Naive B cell (primary cell): ENCODE data around the gene KRTAP9-7. TPM values are rescaled to one million over a fixed set of nuclear protein-coding genes. Genes with fewer than 3 reads are reported as not detected.

Source experiments
- ATAC-seq, 2 donors: fragments of 150-1000 bp; cut with Tn5 transposase; 2 replicates each; pipeline ENCODE4 v1.10.0; 2021; ENCODE audit warnings: low read depth in 2 of 2, mild to moderate bottlenecking in 2 of 2, moderate library complexity in 2 of 2
- DNase-seq: peaks from one replicate; pipeline ENCODE4 v3.0.0; 2022
- H3K27ac Mint-ChIP-seq, 6 donors: one replicate each; pipeline ENCODE4 v1.8.0; 2020 to 2022; ENCODE audit warnings: mild to moderate bottlenecking in 6 of 6, mixed read lengths in 6 of 6, moderate library complexity in 5 of 6, inconsistent platforms in 2 of 6
- H3K27me3 Mint-ChIP-seq, 3 donors: one replicate each; pipeline ENCODE4 v1.8.0; 2021 to 2022; ENCODE audit warnings: mixed read lengths in 3 of 3, mild to moderate bottlenecking in 1 of 3
- H3K36me3 Mint-ChIP-seq, 2 donors: one replicate each; pipeline ENCODE4 v1.8.0; 2020 to 2022; ENCODE audit warnings: mixed read lengths in 2 of 2, inconsistent platforms in 1 of 2, mild to moderate bottlenecking in 1 of 2
- H3K4me1 Mint-ChIP-seq, 3 donors: one replicate each; pipeline ENCODE4 v1.8.0; 2020 to 2022; ENCODE audit warnings: mixed read lengths in 3 of 3, inconsistent platforms in 1 of 3, mild to moderate bottlenecking in 1 of 3, moderate library complexity in 1 of 3
- H3K4me3 Mint-ChIP-seq, 8 donors: one replicate each; pipeline ENCODE4 v1.8.0; 2020 to 2022; ENCODE audit warnings: mild to moderate bottlenecking in 8 of 8, mixed read lengths in 8 of 8, moderate library complexity in 8 of 8, inconsistent platforms in 2 of 8
- H3K9me3 Mint-ChIP-seq, 7 donors: one replicate each; pipeline ENCODE4 v1.8.0; 2020 to 2022; ENCODE audit warnings: mixed read lengths in 7 of 7, mild to moderate bottlenecking in 5 of 7, inconsistent platforms in 2 of 7, moderate library complexity in 1 of 7
- polyA plus RNA-seq, 6 donors: library from polyadenylated mRNA; unstranded; fragments of 300-500 nt; fragmentation: Illumina TruSeq; gene quantifications; one replicate each; pipeline ENCODE4 v1.2.3, GENCODE V29; 2021; ENCODE audit warnings: low read depth in 6 of 6

KRTAP9-7 gene
- polyA plus RNA-seq, 6 donors from 2014 or later, result not detected

- Mint-ChIP-seq H3K4me1 (peaks cover 38 to 50% (median 46%) of the 10 kb centered on the region in 3 donors), H3K9me3 (peaks cover 0 to 2% (median 0%) of the 10 kb centered on the region in 7 donors), H3K27ac (peak overlapping the region in 2 of 6 donors; percentile 60 to 93), H3K27me3 (peaks cover 0 to 12% (median 5%) of the 10 kb centered on the region in 3 donors), H3K36me3 (no peaks in the 10 kb centered on the region), H3K4me3 (peak overlapping the region in 2 of 8 donors; percentile 55 to 71)
- DNase-seq, result no peak
- no peak for ATAC-seq
These were observed 35.6 kb downstream of the KRTAP9-7 start for GRCh38 chr17:41311111-41311510.

- Mint-ChIP-seq H3K4me3 (no peak within 1 kb of the TSS), H3K27me3 (peaks cover 0 to 14% (median 5%) of the 10 kb centered on the region in 3 donors), H3K9me3 (peaks cover 0 to 14% (median 13%) of the 10 kb centered on the region in 7 donors), H3K27ac (peak within 1 kb of the TSS in 1 of 6 donors; percentile 61), H3K36me3 (peaks cover 0 to 11% of the 10 kb centered on the region in 2 donors), H3K4me1 (peaks cover 0 to 9% (median 7%) of the 10 kb centered on the region in 3 donors)
- ATAC-seq, result no peak
- no peak for DNase-seq
These were observed 39.8 kb downstream of the KRTAP9-7 start, which contains the start of gene KRTAP17-1 for GRCh38 chr17:41315204-41315794. KRTAP17-1 (minus strand) TSS chr17:41315710; CDS start chr17:41315650, 60 bp downstream.

GRCh38 chr17:41315814-41316445 is 40.4 kb downstream of the KRTAP9-7 start:
- no peak overlapping the region for H3K27ac Mint-ChIP-seq
- peaks cover 0 to 14% (median 5%) of the 10 kb centered on the region in 3 donors for H3K27me3 Mint-ChIP-seq
- H3K4me1 Mint-ChIP-seq, result peaks cover 0 to 8% (median 3%) of the 10 kb centered on the region in 3 donors
- H3K9me3 Mint-ChIP-seq, result peaks cover 3 to 20% (median 13%) of the 10 kb centered on the region in 7 donors
- no peak for DNase-seq
- no peak overlapping the region for H3K4me3 Mint-ChIP-seq
- H3K36me3 Mint-ChIP-seq, result peaks cover 0 to 11% of the 10 kb centered on the region in 2 donors
- no peak for ATAC-seq

GRCh38 chr17:41318231-41318630 is 42.7 kb downstream of the KRTAP9-7 start:
- peaks cover 0 to 11% of the 10 kb centered on the region in 2 donors for H3K36me3 Mint-ChIP-seq
- peaks cover 3 to 22% (median 13%) of the 10 kb centered on the region in 7 donors for H3K9me3 Mint-ChIP-seq
- ATAC-seq (no peak), DNase-seq (no peak)
- H3K27me3 Mint-ChIP-seq, result peaks cover 0 to 14% (median 5%) of the 10 kb centered on the region in 3 donors
- H3K4me1 Mint-ChIP-seq, result peaks cover 4 to 20% (median 8%) of the 10 kb centered on the region in 3 donors
- no peak overlapping the region for H3K27ac Mint-ChIP-seq
- H3K4me3 Mint-ChIP-seq, result no peak overlapping the region

- H3K27ac Mint-ChIP-seq, result peak overlapping the region in 4 of 6 donors; percentile 14 to 91 (median 28)
- H3K4me3 Mint-ChIP-seq, result peak overlapping the region in 2 of 8 donors; percentile 3 to 69
- H3K27me3 Mint-ChIP-seq, result peaks cover 0 to 8% (median 0%) of the 10 kb centered on the region in 3 donors
- peaks cover 0 to 11% of the 10 kb centered on the region in 2 donors for H3K36me3 Mint-ChIP-seq
- peak; percentile 73 to 87 for ATAC-seq
- peaks cover 8 to 27% (median 14%) of the 10 kb centered on the region in 3 donors for H3K4me1 Mint-ChIP-seq
- H3K9me3 Mint-ChIP-seq, result peaks cover 3 to 22% (median 13%) of the 10 kb centered on the region in 7 donors
- peak; percentile 65 for DNase-seq
These were observed 46.8 kb downstream of the KRTAP9-7 start for GRCh38 chr17:41322094-41322902.

GRCh38 chr17:41322903-41323895 is 47.7 kb downstream of the KRTAP9-7 start:
- Mint-ChIP-seq H3K9me3 (peaks cover 3 to 22% (median 13%) of the 10 kb centered on the region in 7 donors), H3K36me3 (peaks cover 0 to 11% of the 10 kb centered on the region in 2 donors), H3K4me3 (no peak overlapping the region), H3K4me1 (peaks cover 8 to 29% (median 14%) of the 10 kb centered on the region in 3 donors), H3K27me3 (peaks cover 0 to 8% (median 0%) of the 10 kb centered on the region in 3 donors), H3K27ac (peak overlapping the region in 5 of 6 donors; percentile 40 to 91 (median 63))
- DNase-seq (no peak), ATAC-seq (no peak)

- Mint-ChIP-seq H3K4me3 (no peak overlapping the region), H3K27ac (peak overlapping the region in 2 of 6 donors; percentile 63 to 82), H3K4me1 (peaks cover 8 to 29% (median 19%) of the 10 kb centered on the region in 3 donors), H3K9me3 (peaks cover 3 to 17% (median 8%) of the 10 kb centered on the region in 7 donors), H3K36me3 (peaks cover 0 to 6% of the 10 kb centered on the region in 2 donors), H3K27me3 (peaks cover 0 to 8% (median 0%) of the 10 kb centered on the region in 3 donors)
- ATAC-seq, result no peak
- no peak for DNase-seq
These were observed 48.9 kb downstream of the KRTAP9-7 start for GRCh38 chr17:41324180-41325075.

- H3K4me3 Mint-ChIP-seq, result no peak overlapping the region
These were observed 49.6 kb downstream of the KRTAP9-7 start for GRCh38 chr17:41325126-41325525.

GRCh38 chr17:41325611-41326010 is 50.1 kb downstream of the KRTAP9-7 start:
- H3K9me3 Mint-ChIP-seq, result peaks cover 0 to 5% (median 1%) of the 10 kb centered on the region in 7 donors
- peaks cover 8 to 28% (median 19%) of the 10 kb centered on the region in 3 donors for H3K4me1 Mint-ChIP-seq
- DNase-seq (no peak), ATAC-seq (no peak)
- peaks cover 0 to 8% (median 0%) of the 10 kb centered on the region in 3 donors for H3K27me3 Mint-ChIP-seq
- H3K4me3 Mint-ChIP-seq, result no peak overlapping the region
- H3K36me3 Mint-ChIP-seq, result no peaks in the 10 kb centered on the region
- H3K27ac Mint-ChIP-seq, result peak overlapping the region in 1 of 6 donors; percentile 38

More at GRCh38 chr17:41325126-41325525, 49.6 kb downstream of the KRTAP9-7 start:
- ATAC-seq (no peak), DNase-seq (no peak)
- Mint-ChIP-seq H3K4me1 (peaks cover 8 to 29% (median 19%) of the 10 kb centered on the region in 3 donors), H3K36me3 (no peaks in the 10 kb centered on the region), H3K9me3 (peaks cover 0 to 10% (median 3%) of the 10 kb centered on the region in 7 donors), H3K27ac (no peak overlapping the region), H3K27me3 (peaks cover 0 to 8% (median 0%) of the 10 kb centered on the region in 3 donors)
